HUES64 (cell line): ENCODE measurements around the gene DDX28.

Experiments
- H3K27ac ChIP-seq: 2 replicates; pipeline ENCODE4 v1.7.0; 2013; ENCODE audit warnings: low read depth, low read length, inconsistent platforms
- H3K27me3 ChIP-seq: 2 replicates; pipeline ENCODE4 v1.6.1; 2013; ENCODE audit warnings: mild to moderate bottlenecking, low read length; ENCODE audit not compliant: insufficient read depth
- H3K36me3 ChIP-seq: 2 replicates; pipeline ENCODE4 v1.6.1; 2013; ENCODE audit warnings: mild to moderate bottlenecking, low read length; ENCODE audit not compliant: insufficient read depth
- H3K4me1 ChIP-seq: 2 replicates; pipeline ENCODE4 v1.6.1; 2013; ENCODE audit warnings: mild to moderate bottlenecking, low read length, moderate library complexity; ENCODE audit not compliant: insufficient read depth
- H3K4me3 ChIP-seq: 2 replicates; pipeline ENCODE4 v1.5.1; 2013; ENCODE audit warnings: mild to moderate bottlenecking, low read length, moderate library complexity
- H3K9ac ChIP-seq: 2 replicates; pipeline ENCODE4 v1.6.1; 2013; ENCODE audit warnings: mild to moderate bottlenecking, low read depth, low read length
- H3K9me3 ChIP-seq: 2 replicates; pipeline ENCODE4 v1.6.1; 2013; ENCODE audit warnings: low read depth, low read length; ENCODE audit not compliant: insufficient read depth
- WGBS: fragments of 150-250, 120-280 bp; methylation state at CpG from one replicate; pipeline ENCODE4 v1.1.7; 2013; ENCODE audit warnings: missing lambda C conversion rate; 5-methylcytosine and 5-hydroxymethylcytosine counted together

Gene DDX28

GRCh38 chr16:67992661-67993206 is 30.3 kb downstream of the DDX28 start:
- WGBS = 81% methylated on average over 19 of the region's 20 CpGs
- Histone ChIP-seq H3K27ac (no peak overlapping the region), H3K9me3 (no peaks in the 10 kb centered on the region), H3K36me3 (no peaks in the 10 kb centered on the region), H3K4me1 (no peaks in the 10 kb centered on the region), H3K9ac (no peak overlapping the region), H3K27me3 (peaks cover 13% of the 10 kb centered on the region), H3K4me3 (no peak overlapping the region)

- H3K9me3 ChIP-seq = no peaks in the 10 kb centered on the region
- H3K27ac ChIP-seq = no peak overlapping the region
- WGBS = 92% methylated on average over 6 of the region's 6 CpGs
- no peak overlapping the region for H3K9ac ChIP-seq
- H3K36me3 ChIP-seq = no peaks in the 10 kb centered on the region
- H3K4me1 ChIP-seq = no peaks in the 10 kb centered on the region
- H3K27me3 ChIP-seq = peaks cover 13% of the 10 kb centered on the region
- H3K4me3 ChIP-seq = no peak overlapping the region
These were observed 33.0 kb downstream of the DDX28 start for GRCh38 chr16:67990018-67990386.

DNA sequence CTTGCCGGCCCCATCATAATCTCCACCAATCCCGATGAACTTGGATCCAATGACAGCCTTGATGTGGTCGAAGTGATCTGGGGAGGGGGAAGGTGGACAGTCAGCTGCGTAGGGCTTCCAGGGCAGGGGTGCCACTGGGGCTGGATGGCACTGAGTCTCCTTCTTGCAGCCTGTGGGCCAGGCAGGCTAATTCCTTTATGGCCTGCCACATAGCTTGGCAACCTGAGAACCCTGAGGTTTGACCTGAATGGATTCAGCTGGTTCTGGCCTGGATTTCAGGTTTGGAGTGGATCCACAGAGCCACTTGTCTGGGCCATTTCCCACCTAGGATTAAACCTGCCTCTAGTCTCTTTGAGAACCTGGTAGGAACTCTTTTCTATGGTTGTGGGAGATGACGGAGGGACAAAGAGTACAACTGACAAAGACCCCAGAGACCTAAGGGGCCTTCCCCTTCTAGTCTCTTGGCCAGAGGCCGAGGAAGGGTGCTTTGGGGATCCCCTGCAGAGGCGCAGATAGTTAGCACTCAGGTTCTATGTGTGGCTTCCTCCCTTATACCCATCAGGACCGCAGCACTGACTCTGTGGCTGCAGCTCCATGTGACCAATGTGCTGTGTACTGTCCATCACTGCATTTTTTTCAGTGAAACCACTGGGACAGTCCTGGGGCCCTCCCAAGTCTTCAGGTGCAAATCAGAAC is 33.6 kb downstream of the DDX28 start:
- no peaks in the 10 kb centered on the region for H3K36me3 ChIP-seq
- no peak overlapping the region for H3K4me3 ChIP-seq
- H3K27me3 ChIP-seq = peaks cover 13% of the 10 kb centered on the region
- no peak overlapping the region for H3K27ac ChIP-seq
- WGBS = 96% methylated on average over 8 of the region's 8 CpGs
- no peak overlapping the region for H3K9ac ChIP-seq
- no peaks in the 10 kb centered on the region for H3K4me1 ChIP-seq
- H3K9me3 ChIP-seq = no peaks in the 10 kb centered on the region

DNA sequence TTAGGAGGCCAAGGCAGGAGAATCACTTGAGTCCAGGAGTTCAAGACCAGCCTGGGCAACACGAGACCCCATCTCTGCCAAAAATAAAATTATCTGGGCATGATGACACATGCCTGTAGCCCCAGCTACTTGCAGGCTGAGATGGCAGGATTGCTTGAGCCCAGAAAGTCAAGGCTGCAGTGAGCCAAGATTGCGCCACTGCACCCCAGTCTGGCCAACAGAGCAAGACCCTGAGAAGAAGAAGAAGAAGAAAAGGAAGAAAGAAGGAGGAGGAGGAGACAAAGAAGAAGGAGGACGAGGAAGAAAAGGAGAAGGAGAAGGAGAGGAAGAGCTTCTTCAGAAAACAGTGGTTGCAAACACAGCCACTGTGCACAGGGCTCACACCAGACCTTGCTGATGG is 34.4 kb downstream of the DDX28 start:
- H3K36me3 ChIP-seq = no peaks in the 10 kb centered on the region
- H3K9ac ChIP-seq = no peak overlapping the region
- H3K4me3 ChIP-seq = no peak overlapping the region
- H3K9me3 ChIP-seq = no peaks in the 10 kb centered on the region
- WGBS = 80% methylated on average over 3 of the region's 3 CpGs
- peaks cover 13% of the 10 kb centered on the region for H3K27me3 ChIP-seq
- no peak overlapping the region for H3K27ac ChIP-seq
- H3K4me1 ChIP-seq = no peaks in the 10 kb centered on the region

- 89% methylated on average over 11 of the region's 11 CpGs for WGBS
- H3K27ac ChIP-seq = no peak overlapping the region
- no peak overlapping the region for H3K9ac ChIP-seq
These were observed 35.4 kb downstream of the DDX28 start for GRCh38 chr16:67987460-67988160.

DNA sequence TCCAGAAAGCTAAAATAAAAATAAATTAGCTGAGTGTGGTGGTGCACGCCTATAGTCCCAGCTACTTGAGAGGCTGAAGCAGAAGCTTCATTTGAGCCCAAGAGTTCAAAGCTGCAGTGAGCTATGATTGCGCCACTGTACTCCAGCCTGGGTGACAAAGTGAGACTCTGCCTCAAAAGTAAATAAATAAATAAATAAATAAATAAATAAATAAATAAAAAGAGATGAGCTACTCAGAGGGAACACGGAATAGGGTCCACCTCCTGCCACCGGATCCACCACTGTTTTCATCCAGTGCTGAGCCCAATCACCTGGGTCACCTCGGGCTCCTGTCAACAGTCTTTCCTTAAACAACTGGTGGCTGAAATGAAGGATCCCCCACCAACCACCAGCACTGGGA is 36.1 kb downstream of the DDX28 start:
- no peak overlapping the region for H3K9ac ChIP-seq
- no peaks in the 10 kb centered on the region for H3K9me3 ChIP-seq
- H3K27me3 ChIP-seq = peaks cover under 1% of the 10 kb centered on the region; the same call in 1 of the 2 replicates
- H3K36me3 ChIP-seq = no peaks in the 10 kb centered on the region
- H3K4me1 ChIP-seq = no peaks in the 10 kb centered on the region
- WGBS = 94% methylated on average over 4 of the region's 5 CpGs
- no peak overlapping the region for H3K27ac ChIP-seq
- H3K4me3 ChIP-seq = no peak overlapping the region

More at GRCh38 chr16:67987460-67988160, 35.4 kb downstream of the DDX28 start:
- Histone ChIP-seq H3K4me3 (no peak overlapping the region), H3K4me1 (no peaks in the 10 kb centered on the region), H3K27me3 (peaks cover 7% of the 10 kb centered on the region), H3K36me3 (no peaks in the 10 kb centered on the region), H3K9me3 (no peaks in the 10 kb centered on the region)

GRCh38 chr16:67982011-67982696 is 40.9 kb downstream of the DDX28 start:
- Histone ChIP-seq H3K4me1 (no peaks in the 10 kb centered on the region), H3K9ac (no peak overlapping the region), H3K27ac (no peak overlapping the region), H3K36me3 (no peaks in the 10 kb centered on the region), H3K9me3 (no peaks in the 10 kb centered on the region), H3K4me3 (no peak overlapping the region), H3K27me3 (no peaks in the 10 kb centered on the region)
- WGBS = 96% methylated on average over 46 of the region's 49 CpGs

DNA sequence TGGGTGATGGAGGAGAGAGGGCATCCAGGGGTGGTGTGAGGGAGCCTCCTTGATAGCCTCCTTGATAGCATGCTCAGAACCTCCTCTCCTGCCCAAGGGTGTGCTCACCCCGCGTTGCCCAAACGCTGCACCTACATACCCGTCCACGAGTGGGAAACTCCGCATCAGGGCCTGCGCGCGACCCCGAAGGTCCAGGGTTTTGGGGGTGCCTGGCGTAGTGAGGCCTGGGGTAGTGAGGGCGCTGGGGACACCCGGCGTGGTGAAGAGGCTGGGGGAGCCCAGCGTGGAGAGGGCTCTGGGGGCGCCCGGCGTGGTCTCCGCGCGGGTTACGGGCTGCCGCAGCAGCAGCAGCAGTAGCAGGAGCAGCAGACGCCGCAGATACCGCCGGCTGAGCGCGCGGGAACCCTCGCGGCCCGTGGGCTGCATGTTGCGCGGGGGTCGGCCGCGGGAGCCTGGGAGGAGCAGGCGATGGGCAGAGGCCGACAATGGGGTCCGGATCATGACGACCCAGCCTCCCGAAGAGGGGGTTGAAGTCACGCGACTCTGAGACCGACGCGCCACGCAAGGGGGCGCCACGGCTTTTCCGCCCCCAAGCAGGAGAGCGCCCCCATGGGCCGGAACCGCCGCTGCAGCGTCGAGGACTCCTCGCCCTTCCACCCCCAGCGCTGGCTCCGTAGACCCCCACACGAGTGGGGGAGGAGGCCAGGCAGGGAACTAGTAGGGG is 42.9 kb downstream of the DDX28 start, which contains the start of gene DPEP3:
Gene DPEP3 (minus strand): TSS at position 545 of the 724 bp plus-strand sequence. CDS start 119 bp downstream, at position 426.
- no peaks in the 10 kb centered on the region for H3K36me3 ChIP-seq
- no peaks in the 10 kb centered on the region for H3K4me1 ChIP-seq
- WGBS = 91% methylated on average over 62 of the region's 62 CpGs
- no peak within 1 kb of the TSS for H3K9ac ChIP-seq
- H3K4me3 ChIP-seq = no peak within 1 kb of the TSS
- H3K9me3 ChIP-seq = no peaks in the 10 kb centered on the region
- H3K27me3 ChIP-seq = no peaks in the 10 kb centered on the region
- H3K27ac ChIP-seq = no peak within 1 kb of the TSS

DNA sequence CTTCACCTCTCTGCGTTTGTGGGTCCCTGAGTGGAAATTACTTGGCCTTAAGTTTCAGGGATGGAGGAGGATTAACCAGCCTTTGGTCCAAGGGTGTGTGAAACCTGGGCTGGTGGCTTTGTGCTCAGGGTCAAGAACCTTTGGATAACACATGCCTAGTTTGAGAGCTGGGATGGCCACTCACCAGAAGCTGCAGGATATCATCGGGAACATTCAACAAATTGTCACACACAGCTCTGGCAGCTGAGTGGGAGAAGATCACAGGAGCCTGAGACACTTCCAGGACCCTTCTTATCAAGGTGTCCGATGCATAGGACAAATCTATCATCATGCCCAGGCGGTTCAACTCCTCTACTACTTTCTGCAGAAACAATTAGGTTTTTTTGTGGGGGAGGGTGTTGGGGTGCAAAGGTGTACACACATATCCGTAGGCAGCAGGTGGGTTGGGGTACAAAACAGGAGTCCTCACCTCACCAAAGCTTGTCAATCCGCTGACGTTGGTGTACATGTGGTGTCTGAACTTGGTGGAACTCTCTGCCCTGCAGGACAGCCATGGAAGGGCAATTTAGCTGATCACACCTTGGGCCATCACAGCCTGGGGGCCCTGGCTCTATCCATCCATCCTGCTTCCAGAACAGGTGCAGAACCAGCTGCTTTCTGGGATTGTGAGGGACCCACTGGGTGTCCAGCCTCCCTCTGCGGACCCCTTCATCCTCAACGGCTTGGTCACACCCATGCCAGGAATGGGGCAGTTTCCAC is 45.4 kb downstream of the DDX28 start:
- H3K27me3 ChIP-seq = no peaks in the 10 kb centered on the region
- no peak overlapping the region for H3K9ac ChIP-seq
- no peak overlapping the region for H3K4me3 ChIP-seq
- H3K27ac ChIP-seq = no peak overlapping the region
- H3K4me1 ChIP-seq = no peaks in the 10 kb centered on the region
- no peaks in the 10 kb centered on the region for H3K9me3 ChIP-seq
- no peaks in the 10 kb centered on the region for H3K36me3 ChIP-seq
- 86% methylated on average over 8 of the region's 9 CpGs for WGBS

DNA sequence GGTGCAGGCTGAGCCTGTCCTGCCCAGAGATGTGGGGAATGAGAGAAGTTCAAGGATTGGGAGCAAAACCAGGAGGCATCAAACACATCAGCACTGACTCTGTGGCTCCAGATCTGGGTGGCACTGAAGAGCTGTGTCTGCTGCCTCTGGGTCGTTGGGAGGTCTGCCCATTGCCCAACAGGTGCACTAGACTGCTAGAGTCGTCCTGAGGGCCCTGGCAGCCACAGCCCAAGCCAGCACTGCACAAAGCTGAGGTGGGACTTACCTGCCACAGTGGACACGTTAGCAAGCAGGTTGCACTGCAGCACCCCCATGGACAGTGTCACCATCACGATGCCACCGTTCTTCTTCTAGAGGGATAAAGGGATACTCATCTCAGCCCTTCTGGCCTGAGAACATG is 46.0 kb downstream of the DDX28 start:
- H3K27ac ChIP-seq = no peak overlapping the region
- no peaks in the 10 kb centered on the region for H3K4me1 ChIP-seq
- no peak overlapping the region for H3K4me3 ChIP-seq
- WGBS = 80% methylated on average over 5 of the region's 5 CpGs
- H3K27me3 ChIP-seq = no peaks in the 10 kb centered on the region
- H3K9ac ChIP-seq = no peak overlapping the region
- no peaks in the 10 kb centered on the region for H3K9me3 ChIP-seq
- H3K36me3 ChIP-seq = no peaks in the 10 kb centered on the region
